GM21529 (cell line): ENCODE data around the gene GHRL.

Source experiments
- ATAC-seq: cut with Tn5 transposase; IDR thresholded peaks from one replicate; pipeline ENCODE4 v1.9.1; 2021; ENCODE audit not compliant: unreplicated experiment

Gene GHRL, protein sequence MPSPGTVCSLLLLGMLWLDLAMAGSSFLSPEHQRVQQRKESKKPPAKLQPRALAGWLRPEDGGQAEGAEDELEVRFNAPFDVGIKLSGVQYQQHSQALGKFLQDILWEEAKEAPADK

DNA sequence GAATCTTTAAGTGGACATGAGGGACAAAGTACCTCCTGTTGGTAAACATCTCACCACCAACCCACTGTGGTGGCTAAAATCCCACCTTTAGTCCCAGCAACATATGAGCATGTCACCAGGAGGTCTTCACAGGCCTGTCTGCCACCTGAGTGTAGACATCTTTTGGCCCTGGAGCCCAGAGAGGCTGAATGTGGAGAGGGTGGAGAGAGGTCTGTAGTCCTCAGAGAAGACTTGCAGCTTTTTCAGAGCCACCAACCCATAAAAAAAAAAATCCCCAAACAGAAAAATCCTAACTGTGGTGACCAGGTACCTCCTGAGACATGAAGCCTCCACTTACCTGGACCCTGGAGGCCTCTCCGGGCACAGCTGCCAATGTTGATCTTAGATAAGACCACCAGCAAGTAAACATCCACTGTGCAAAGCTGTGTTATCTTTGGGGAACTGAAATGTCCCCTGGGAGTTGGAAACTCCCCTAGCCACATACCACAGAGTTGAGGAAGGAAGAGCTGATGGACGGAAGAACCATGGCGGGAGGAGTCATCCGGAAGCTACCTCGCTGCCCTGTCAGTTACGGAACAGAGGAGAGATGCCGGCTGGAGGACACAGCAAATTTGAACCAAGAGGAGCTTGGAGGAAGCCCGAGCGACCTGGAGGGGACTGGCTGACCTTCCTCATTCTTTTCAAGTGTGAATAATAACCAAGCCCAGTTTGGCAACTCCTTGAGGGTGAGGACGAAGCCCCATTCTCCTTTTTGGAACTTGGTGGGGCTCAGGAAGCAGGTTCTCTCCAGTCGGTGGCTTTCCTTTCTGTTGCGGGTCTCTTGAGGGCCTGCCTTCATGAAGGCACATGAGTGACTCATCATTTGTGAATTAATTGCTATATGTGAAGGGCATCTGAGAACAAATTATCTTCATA, at the start of gene GHRL:
Gene GHRL, minus strand, starts transcription at position 443 of the 915 bp plus-strand sequence. CDS start 2,767 bp downstream, outside the sequence.
- peak; percentile 80 for ATAC-seq

- no peak for ATAC-seq
Measured at GRCh38 chr3:10341901-10342398, 49.2 kb upstream of the GHRL start.

DNA sequence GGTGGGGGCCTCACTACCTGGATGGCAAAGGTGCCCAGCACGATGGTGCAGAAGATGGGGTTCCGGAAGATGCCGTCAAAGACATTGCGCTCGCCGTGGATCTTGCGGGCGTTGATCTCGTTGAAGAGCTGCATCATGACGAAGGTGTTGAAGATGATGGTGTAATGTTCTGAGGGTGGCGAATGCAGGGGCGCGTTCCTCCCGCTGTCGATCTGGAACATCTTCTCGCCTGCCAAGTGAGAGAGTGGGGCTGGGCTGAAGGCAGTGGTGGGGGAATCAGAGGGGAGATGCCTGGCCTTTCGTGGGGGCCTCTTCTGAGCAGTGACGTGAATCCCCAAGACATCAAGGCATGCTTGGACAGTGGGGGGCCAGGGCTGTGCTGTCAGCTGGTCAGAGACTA, 47.7 kb upstream of the GHRL start:
- ATAC-seq, result no peak

GRCh38 chr3:10340046-10340445, 47.3 kb upstream of the GHRL start:
- ATAC-seq, result no peak

- no peak for ATAC-seq
Measured at GRCh38 chr3:10339376-10339955, 46.7 kb upstream of the GHRL start.

- no peak for ATAC-seq
Measured at GRCh38 chr3:10338591-10339353, 46.0 kb upstream of the GHRL start.

DNA sequence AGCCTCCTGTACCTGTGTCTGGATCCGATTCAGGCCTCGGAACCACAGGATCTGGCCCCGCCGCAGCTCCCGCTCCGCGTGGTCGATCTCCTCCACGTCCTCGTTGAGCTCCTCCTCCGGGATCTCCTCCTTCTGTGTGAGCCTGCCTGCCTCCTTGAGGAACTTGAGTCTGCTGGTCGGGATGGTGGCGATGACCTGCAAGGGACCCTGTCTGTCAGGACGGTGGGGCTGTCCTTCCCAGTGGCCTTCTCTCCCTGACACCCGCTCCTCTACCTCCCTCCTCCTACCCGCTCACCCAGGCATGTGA, 45.4 kb upstream of the GHRL start:
- no peak for ATAC-seq

DNA sequence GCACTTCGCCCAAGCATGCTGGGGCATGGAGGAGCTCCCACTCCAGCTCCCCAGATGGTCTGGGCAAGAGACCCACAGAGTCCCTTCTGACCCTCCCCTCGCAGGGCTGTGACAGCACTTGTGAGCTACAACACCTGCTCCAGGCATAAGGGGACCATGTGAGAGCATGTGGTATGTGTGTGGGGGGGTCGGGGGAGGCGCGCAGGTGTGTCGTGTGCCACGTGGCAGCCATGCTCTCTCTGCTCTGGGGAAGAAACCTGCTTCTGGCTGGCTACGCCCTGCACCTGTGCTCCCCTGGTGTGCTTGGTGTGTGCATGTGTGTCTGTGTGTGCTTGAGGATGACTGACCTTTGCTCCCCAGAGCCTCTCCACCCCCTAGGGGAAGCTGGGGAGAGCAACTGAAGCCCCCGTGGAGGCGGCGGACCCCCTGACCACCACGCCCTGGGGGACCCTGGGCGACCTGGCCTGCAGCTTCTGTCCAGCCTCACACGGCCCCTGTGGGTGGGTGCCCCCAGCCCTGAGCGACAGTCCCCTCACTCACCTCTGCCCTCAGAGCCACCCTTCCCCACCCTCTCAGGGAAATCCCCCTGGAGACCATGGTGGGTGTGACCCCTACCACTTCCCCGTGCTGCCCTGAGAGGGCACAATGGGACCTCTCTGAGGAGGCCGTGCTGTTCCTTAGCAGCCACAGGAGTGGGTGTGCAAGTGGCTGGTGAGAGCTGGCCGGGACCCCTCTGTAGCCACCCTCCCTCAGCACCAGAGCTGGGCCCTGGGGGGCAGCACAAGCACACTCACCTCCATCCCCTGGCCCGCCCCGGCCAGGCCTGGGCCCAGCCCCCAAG, 44.8 kb upstream of the GHRL start:
- ATAC-seq, result no peak

- ATAC-seq, result no peak
Measured at GRCh38 chr3:10336761-10337160, 44.0 kb upstream of the GHRL start.

DNA sequence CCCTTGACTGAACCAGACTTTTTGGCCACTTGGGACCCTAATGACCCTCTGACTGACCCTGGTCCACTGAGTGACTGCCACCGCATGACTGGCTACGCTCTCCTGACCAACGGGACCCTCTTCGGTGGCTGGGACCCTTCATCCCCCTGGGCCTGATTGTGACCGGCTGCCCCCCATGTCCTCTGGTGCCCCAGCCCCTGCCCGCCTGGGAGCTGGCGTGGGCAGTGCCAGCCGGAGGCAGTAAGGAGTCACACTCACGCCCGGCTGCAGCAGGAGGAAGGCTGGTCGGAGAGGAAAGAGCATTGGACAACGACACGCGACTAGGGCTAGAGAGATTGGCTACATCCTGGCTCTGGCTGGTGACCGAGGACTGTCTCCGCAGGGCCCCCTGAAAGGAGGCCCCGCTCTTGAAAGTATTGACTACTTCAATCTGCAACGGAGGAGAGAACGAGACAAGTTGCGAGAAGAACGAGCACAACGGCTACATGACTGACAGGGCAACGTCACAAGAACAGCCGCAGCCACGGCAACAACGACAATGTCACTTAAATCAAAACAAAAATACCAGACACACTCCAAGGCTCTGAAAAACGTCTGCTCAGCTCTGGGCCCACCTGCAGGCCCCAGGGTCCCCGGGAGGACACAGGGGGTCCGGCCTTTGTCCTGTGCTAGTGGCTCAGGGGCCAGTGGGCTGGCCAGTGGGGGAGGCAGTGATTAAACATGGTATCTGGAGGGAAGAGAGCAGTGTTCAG, 43.3 kb upstream of the GHRL start:
- no peak for ATAC-seq

DNA sequence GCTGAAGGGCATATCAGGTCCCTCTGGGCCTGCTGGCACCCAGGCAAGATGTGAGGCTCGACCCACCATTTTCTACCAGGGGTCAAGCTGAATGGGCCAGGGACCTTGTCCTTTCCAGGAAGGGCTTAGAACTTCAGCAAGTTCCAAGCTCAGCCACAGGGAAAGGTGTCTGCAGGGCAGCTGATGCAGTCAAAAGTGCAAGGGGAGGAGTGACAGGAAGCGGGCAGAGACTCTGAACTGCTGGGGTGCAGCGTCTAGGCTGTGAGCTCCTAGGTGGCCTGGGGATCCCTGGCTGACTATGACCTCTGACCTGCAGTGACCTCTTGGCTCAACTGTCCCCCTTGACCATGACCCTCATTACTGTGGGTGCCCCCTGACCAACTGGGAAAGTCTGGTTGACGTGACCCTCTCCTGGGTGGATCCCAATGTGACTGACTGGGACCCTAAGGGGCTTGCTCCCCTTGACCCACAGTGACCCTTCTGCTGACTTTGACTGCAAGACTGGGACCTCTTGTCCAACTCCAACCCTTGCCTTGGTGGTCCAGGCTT, 42.5 kb upstream of the GHRL start:
- no peak for ATAC-seq

- ATAC-seq, result no peak
Measured at GRCh38 chr3:10334459-10334858, 41.7 kb upstream of the GHRL start.

DNA sequence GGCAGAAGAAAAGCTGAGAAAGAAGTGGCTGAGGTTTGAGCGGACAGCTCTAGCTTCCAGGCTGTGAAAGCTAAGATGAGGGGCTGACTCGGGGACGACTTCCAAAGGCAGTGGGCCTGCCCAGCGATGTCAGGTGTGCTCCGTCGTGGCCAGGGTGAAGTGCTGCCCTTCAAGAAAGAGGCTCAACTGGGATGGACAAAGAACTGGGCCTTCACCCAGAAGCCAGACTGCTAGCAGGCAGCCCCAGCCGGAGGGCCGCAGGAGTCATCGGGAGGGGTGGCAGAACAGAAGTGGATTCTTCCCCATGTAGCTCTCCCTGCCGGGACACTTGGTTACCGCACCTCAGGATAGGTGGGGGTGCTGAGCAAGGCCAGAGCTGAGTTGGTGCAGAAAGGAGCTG, 41.3 kb upstream of the GHRL start:
- ATAC-seq, result no peak

- ATAC-seq, result no peak
Measured at GRCh38 chr3:10333349-10333650, 40.6 kb upstream of the GHRL start.

- ATAC-seq, result no peak
Measured at GRCh38 chr3:10332481-10333348, 40.0 kb upstream of the GHRL start.

GRCh38 chr3:10331320-10331719, 38.6 kb upstream of the GHRL start:
- ATAC-seq, result no peak

- no peak for ATAC-seq
Measured at GRCh38 chr3:10330319-10330718, 37.6 kb upstream of the GHRL start.

DNA sequence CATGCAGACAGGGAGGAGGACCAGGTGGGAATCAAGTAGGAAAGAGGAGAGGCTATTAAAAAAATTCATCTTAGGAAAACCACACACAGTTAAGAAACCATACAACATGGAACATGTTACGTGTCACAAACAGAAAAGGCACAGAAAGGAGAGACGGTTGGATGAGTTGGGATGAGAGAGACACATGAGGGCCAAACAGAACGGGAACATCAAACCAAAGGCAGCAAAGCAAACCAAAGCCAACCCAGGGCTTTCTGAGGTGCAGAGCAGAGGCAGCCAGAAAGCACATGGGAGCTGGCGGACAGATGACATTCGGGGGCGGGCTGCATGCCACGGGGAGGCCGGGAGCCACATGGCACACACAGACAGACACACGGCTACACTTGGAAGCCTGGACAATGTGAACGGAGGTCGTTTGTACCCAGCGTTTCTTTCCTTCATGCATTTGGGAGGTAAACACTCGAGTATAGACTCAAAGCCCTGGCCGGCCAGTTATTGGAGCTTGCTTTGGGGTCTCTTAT, 36.8 kb upstream of the GHRL start:
- ATAC-seq, result no peak
